Measurements from ENCODE around the gene PRKCH. TPM values are rescaled to one million over a fixed set of nuclear protein-coding genes. Genes with fewer than 3 reads are reported as not detected.

Gene PRKCH
- total RNA-seq, 1 donor from 2014 or later: 43.0 TPM

DNA sequence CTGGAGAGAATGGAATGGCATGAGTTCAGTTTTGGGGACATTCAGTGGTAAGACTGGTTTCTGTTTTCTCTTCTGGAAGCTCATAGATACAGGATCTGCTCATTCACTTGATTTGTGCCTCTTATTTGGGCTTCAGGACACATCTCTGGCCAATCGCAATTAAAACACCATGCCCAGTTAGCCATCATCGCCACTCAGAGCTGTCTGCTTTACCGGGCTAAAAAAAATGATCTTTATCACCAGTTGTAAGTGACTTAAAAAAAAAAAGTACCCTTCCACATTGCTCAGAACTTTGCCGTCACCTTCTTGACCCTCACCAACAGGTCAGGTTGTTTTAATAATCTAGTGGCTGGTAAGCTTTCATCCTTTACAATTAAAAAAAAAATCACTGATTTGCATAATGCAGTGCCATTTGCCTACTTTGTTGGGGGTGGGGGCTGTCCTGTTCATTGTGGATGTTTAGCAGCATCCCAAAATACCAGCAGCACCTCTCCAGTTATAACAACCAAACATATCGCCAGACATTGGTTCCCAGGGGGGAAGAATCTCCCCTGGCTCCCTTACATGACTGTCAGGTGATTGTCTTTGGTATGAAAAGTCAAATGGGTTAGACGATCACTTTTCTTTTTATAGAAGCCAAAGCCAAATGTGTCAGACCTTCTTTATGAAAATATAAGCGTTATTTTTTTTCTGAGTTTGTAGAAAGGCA lies 150.1 kb downstream of the PRKCH start:
- peak in 1 of 2 donors; percentile 70 for DNase-seq (ENCODE audit: extremely low spot score in 2 of 2)
- no peaks in the 10 kb centered on the region for H3K27me3 ChIP-seq
- intact Hi-C loops (cut with DNase I): no loop called here
- H3K4me3 ChIP-seq: peak overlapping the region; percentile 28 to 34
- H3K36me3 ChIP-seq: no peaks in the 10 kb centered on the region
- TF ChIP-seq CTCF (IDR thresholded peaks at IDR 0.05) (no peak), POLR2A (IDR thresholded peaks at IDR 0.05) (no peak), POLR2AphosphoS5 (IDR thresholded peaks at IDR 0.05; ENCODE audit: insufficient read depth in 1 of 2, low read depth in 1 of 2) (no peak)
- no peaks in the 10 kb centered on the region for H3K9me3 ChIP-seq
- peaks cover 79% of the 10 kb centered on the region for H3K4me1 ChIP-seq
- H3K27ac ChIP-seq: peak overlapping the region; percentile 71

GRCh38 chr14:61472011-61472672 lies 150.8 kb downstream of the PRKCH start:
- peaks cover 80% of the 10 kb centered on the region for H3K4me1 ChIP-seq
- peak overlapping the region; percentile 71 for H3K27ac ChIP-seq
- intact Hi-C loops (cut with DNase I): no loop called here
- no peaks in the 10 kb centered on the region for H3K36me3 ChIP-seq
- TF ChIP-seq POLR2AphosphoS5 (IDR thresholded peaks at IDR 0.05; ENCODE audit: insufficient read depth in 1 of 2, low read depth in 1 of 2) (peak; percentile 31 to 71), CTCF (IDR thresholded peaks at IDR 0.05) (no peak)
- no peaks in the 10 kb centered on the region for H3K27me3 ChIP-seq
- peak overlapping the region; percentile 28 to 34 for H3K4me3 ChIP-seq
- DNase-seq (ENCODE audit: extremely low spot score in 2 of 2): peak in 1 of 2 donors; percentile 86
- no peaks in the 10 kb centered on the region for H3K9me3 ChIP-seq

DNA sequence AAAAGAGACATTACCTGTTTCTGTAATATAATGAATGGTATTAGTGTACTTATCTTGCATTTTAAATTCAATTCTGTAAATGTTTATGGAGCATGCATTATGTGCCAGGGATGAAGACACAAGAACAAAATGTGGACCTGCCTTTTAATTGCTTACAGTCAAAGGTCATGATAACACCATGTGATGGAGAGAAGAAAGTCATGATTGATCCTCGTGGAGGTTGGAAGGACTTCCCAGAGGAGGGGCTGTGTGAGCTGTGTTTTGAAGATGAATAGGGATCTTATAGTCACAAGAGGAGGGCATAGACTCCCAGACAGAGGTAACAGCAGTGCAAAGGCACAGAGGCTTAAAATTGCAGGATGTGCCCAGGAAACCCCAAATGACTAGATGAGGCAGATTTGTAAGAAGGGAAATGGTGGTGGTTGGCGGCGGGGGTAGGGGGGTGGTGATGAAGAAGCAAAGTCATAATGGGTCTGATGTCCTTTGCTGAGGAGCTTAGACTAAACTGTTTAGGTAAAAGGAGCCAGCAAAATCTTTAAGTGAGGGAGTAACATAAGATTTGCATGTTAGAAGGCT lies 151.5 kb downstream of the PRKCH start:
- H3K27me3 ChIP-seq: no peaks in the 10 kb centered on the region
- intact Hi-C loops (cut with DNase I): no loop called here
- no peaks in the 10 kb centered on the region for H3K36me3 ChIP-seq
- H3K4me3 ChIP-seq: peak overlapping the region in 1 of 2 donors; percentile 34
- peak overlapping the region; percentile 71 for H3K27ac ChIP-seq
- no peak for TF ChIP-seq CTCF (IDR thresholded peaks at IDR 0.05)
- TF ChIP-seq POLR2A (IDR thresholded peaks at IDR 0.05): no peak
- TF ChIP-seq POLR2AphosphoS5 (IDR thresholded peaks at IDR 0.05; ENCODE audit: insufficient read depth in 1 of 2, low read depth in 1 of 2): no peak
- no peaks in the 10 kb centered on the region for H3K9me3 ChIP-seq
- peaks cover 80% of the 10 kb centered on the region for H3K4me1 ChIP-seq
- DNase-seq (ENCODE audit: extremely low spot score in 2 of 2): peak in 1 of 2 donors; percentile 80

GRCh38 chr14:61474015-61474414 lies 152.6 kb downstream of the PRKCH start:
- intact Hi-C loops (cut with DNase I): no loop called here
- Histone ChIP-seq H3K27ac (peak overlapping the region; percentile 88), H3K4me3 (no peak overlapping the region), H3K4me1 (peaks cover 80% of the 10 kb centered on the region), H3K36me3 (no peaks in the 10 kb centered on the region), H3K27me3 (no peaks in the 10 kb centered on the region), H3K9me3 (no peaks in the 10 kb centered on the region)
- TF ChIP-seq POLR2AphosphoS5 (IDR thresholded peaks at IDR 0.05; ENCODE audit: insufficient read depth in 1 of 2, low read depth in 1 of 2): no peak
- no peak for TF ChIP-seq POLR2A (IDR thresholded peaks at IDR 0.05)
- TF ChIP-seq CTCF (IDR thresholded peaks at IDR 0.05): no peak
- DNase-seq (ENCODE audit: extremely low spot score in 2 of 2): no peak
